A549 (cell line): ENCODE results near the gene SCO2. TPM values are rescaled to one million over a fixed set of nuclear protein-coding genes. Genes with fewer than 3 reads are reported as not detected.

Source experiments
- ATAC-seq, 2 experiments: fragments of 200-7000 bp in 1 of 2; fragments of >200 bp in 1 of 2; cut with Nextera tagmentation in 1 of 2; cut with Tn5 transposase in 1 of 2; 3 replicates each; pipeline versions ENCODE4 v1.8.0 to v1.9.1; 2018 to 2020; ENCODE audit warnings: mild to moderate bottlenecking in 1 of 2, moderate library complexity in 1 of 2
- CTCF ChIA-PET: fragments of 300-600 bp; sonication (Branson Sonifier 250); formaldehyde crosslinking; extraction: SDS; loops from one replicate; lab custom pipeline; 2021; ENCODE audit warnings: antibody characterized with exemption, inconsistent platforms; lab: Yijun Ruan, JAX
- POLR2A ChIA-PET: fragments of 350-600 bp; formaldehyde crosslinking; extraction: SDS; loops from one replicate; lab custom pipeline; 2021; ENCODE audit warnings: antibody characterized with exemption, inconsistent platforms; lab: Yijun Ruan, JAX
- DNase-seq, 2 experiments: peaks; one replicate each; pipeline versions ENCODE4 v3.0.0 to v3.0.0-alpha.2; 2011 to 2016; ENCODE audit warnings: low read depth in 1 of 2, low spot score in 1 of 2
- FAIRE-seq: peaks from 2 replicates; lab custom pipeline; 2011; peaks lifted over from hg19 to GRCh38; lab: Jason Lieb, UNC
- H3K27ac ChIP-seq, 2 experiments: fragments of >200 bp; sonication (Bioruptor Twin); formaldehyde crosslinking; 3 replicates each; pipeline ENCODE4 v1.5.1; 2016 to 2017
- H3K4me1 ChIP-seq: fragments of >200 bp; sonication (Bioruptor Twin); formaldehyde crosslinking; 3 replicates; pipeline ENCODE4 v1.6.1; 2016
- H3K4me2 ChIP-seq: fragments of >200 bp; sonication (Bioruptor Twin); formaldehyde crosslinking; 3 replicates; pipeline ENCODE4 v1.6.1; 2016
- H3K4me3 ChIP-seq: fragments of >200 bp; sonication (Bioruptor Twin); formaldehyde crosslinking; 3 replicates; pipeline ENCODE4 v1.5.1; 2016
- H3K9me3 ChIP-seq: fragments of >200 bp; sonication (Bioruptor Twin); formaldehyde crosslinking; 3 replicates; pipeline ENCODE4 v1.6.1; 2016
- BCL3 ChIP-seq: fragments of >200 bp; sonication (Bioruptor Twin); formaldehyde crosslinking; IDR thresholded peaks from 3 replicates; pipeline ENCODE4 v1.6.1; 2016
- BHLHE40 ChIP-seq: IDR thresholded peaks from 2 replicates; pipeline ENCODE4 v1.6.1; 2012; ENCODE audit warnings: low read depth, low read length, inconsistent platforms
- CBX2 ChIP-seq: fragments of 200-600 bp; sonication (generic); IDR thresholded peaks from 2 replicates; pipeline ENCODE4 v1.6.1; 2016; ENCODE audit warnings: low read depth, mild to moderate bottlenecking, borderline replicate concordance
- CBX8 ChIP-seq: fragments of 200-600 bp; sonication (generic); IDR thresholded peaks from 2 replicates; pipeline ENCODE4 v1.6.1; 2016
- CEBPB ChIP-seq, 2 experiments: fragments of >200 bp in 1 of 2; sonication (Bioruptor Twin) in 1 of 2; formaldehyde crosslinking in 1 of 2; IDR thresholded peaks; 2 replicates each; pipeline ENCODE4 v1.6.1; 2012 to 2016
- CHD2 ChIP-seq: fragments of 150-350 bp; IDR thresholded peaks from 2 replicates; pipeline ENCODE4 v1.6.1; 2014; ENCODE audit warnings: low read length; ENCODE audit not compliant: partially characterized antibody
- CHD4 ChIP-seq: fragments of 200-600 bp; sonication (generic); IDR thresholded peaks from 2 replicates; pipeline ENCODE4 v1.6.1; 2016; ENCODE audit warnings: antibody characterized with exemption, mild to moderate bottlenecking, borderline replicate concordance
- CTCF ChIP-seq: fragments of >200 bp; sonication (Bioruptor Twin); formaldehyde crosslinking; IDR thresholded peaks from 3 replicates; pipeline ENCODE4 v1.5.1; 2016
- EHF ChIP-seq: fragments of 250-450 bp; sonication (Bioruptor Pico); IDR thresholded peaks from 2 replicates; pipeline ENCODE4 v1.5.0; 2020; ENCODE audit warnings: mild to moderate bottlenecking
- EP300 ChIP-seq, 2 experiments: fragments of >200 bp; sonication (Bioruptor Twin); formaldehyde crosslinking; IDR thresholded peaks; 2 replicates in 1 of 2; 3 replicates in 1 of 2; pipeline ENCODE4 v1.6.1; 2016 to 2017
- FOSB ChIP-seq: fragments of 250-450 bp; sonication (Bioruptor Pico); IDR thresholded peaks from 2 replicates; pipeline ENCODE4 v1.5.0; 2020; ENCODE audit warnings: mild to moderate bottlenecking, moderate library complexity
- HOXB13 ChIP-seq: fragments of 250-450 bp; sonication (Bioruptor Pico); IDR thresholded peaks from 2 replicates; pipeline ENCODE4 v1.5.0; 2020; ENCODE audit warnings: low read depth, mild to moderate bottlenecking, moderate library complexity
- JUN ChIP-seq, 2 experiments: fragments of >200 bp; sonication (Bioruptor Twin); formaldehyde crosslinking; IDR thresholded peaks; 2 replicates in 1 of 2; 3 replicates in 1 of 2; pipeline ENCODE4 v1.6.1; 2016 to 2017
- JUNB ChIP-seq: fragments of >200 bp; sonication (Bioruptor Twin); formaldehyde crosslinking; IDR thresholded peaks from 2 replicates; pipeline ENCODE4 v1.6.1; 2016
- KDM5A ChIP-seq: fragments of 200-600 bp; sonication (generic); IDR thresholded peaks from 2 replicates; pipeline ENCODE4 v1.6.1; 2016; ENCODE audit warnings: antibody characterized with exemption, mild to moderate bottlenecking
- MAFK ChIP-seq: fragments of 450-650 bp; IDR thresholded peaks from 2 replicates; pipeline ENCODE4 v1.6.1; 2014; ENCODE audit not compliant: partially characterized antibody
- MAX ChIP-seq: IDR thresholded peaks from 2 replicates; pipeline ENCODE4 v1.6.1; 2012
- MAZ ChIP-seq: fragments of 150-350 bp; IDR thresholded peaks from 2 replicates; pipeline ENCODE4 v1.6.1; 2014; ENCODE audit warnings: antibody characterized with exemption, low read depth, low read length, borderline replicate concordance
- MYC ChIP-seq: IDR thresholded peaks from 2 replicates; pipeline ENCODE4 v1.6.1; 2012; ENCODE audit warnings: mild to moderate bottlenecking, inconsistent platforms, low read length, improper control_type of control experiment, borderline replicate concordance
- NPAS2 ChIP-seq: fragments of 250-450 bp; sonication (Bioruptor Pico); IDR thresholded peaks from 2 replicates; pipeline ENCODE4 v1.8.0; 2022; ENCODE audit warnings: mild to moderate bottlenecking, moderate library complexity, borderline replicate concordance
- NR3C1 ChIP-seq: fragments of >200 bp; sonication (Bioruptor Twin); formaldehyde crosslinking; IDR thresholded peaks from 3 replicates; pipeline ENCODE4 v1.6.1; 2017
- PHF8 ChIP-seq: fragments of 200-600 bp; sonication (generic); IDR thresholded peaks from 2 replicates; pipeline ENCODE4 v1.6.1; 2016; ENCODE audit warnings: low read depth, mild to moderate bottlenecking, antibody characterized with exemption, moderate library complexity, borderline replicate concordance
- POLR2A ChIP-seq: IDR thresholded peaks from 2 replicates; pipeline ENCODE4 v1.6.1; 2012; ENCODE audit warnings: mild to moderate bottlenecking, low read length
- POLR2AphosphoS2 ChIP-seq: conservative IDR thresholded peaks from 2 replicates; pipeline ENCODE4 v1.6.1; 2012; ENCODE audit warnings: low read length, improper control_type of control experiment, inconsistent platforms
- SMC3 ChIP-seq: fragments of >200 bp; sonication (Bioruptor Twin); formaldehyde crosslinking; IDR thresholded peaks from 3 replicates; pipeline ENCODE4 v1.6.1; 2018; ENCODE audit warnings: inconsistent platforms
- TP53 ChIP-seq: fragments of 250-450 bp; sonication (Bioruptor Pico); IDR thresholded peaks from 2 replicates; pipeline ENCODE4 v1.5.0; 2021; ENCODE audit warnings: mild to moderate bottlenecking, moderate library complexity
- ZFP36 ChIP-seq: fragments of 450-650 bp; IDR thresholded peaks from 2 replicates; pipeline ENCODE4 v1.6.1; 2014; ENCODE audit warnings: borderline replicate concordance; ENCODE audit not compliant: partially characterized antibody
- ZNF302 ChIP-seq: fragments of 250-450 bp; sonication (Bioruptor Pico); IDR thresholded peaks from 2 replicates; pipeline ENCODE4 v1.9.0; 2021; ENCODE audit warnings: inconsistent platforms, mild to moderate bottlenecking, moderate library complexity
- WGBS: methylation state at CpG from one replicate; pipeline ENCODE4 v1.1.6; 2017; ENCODE audit errors: missing lambda C conversion rate; 5-methylcytosine and 5-hydroxymethylcytosine counted together
- polyA plus RNA-seq, 4 experiments: library from polyadenylated mRNA; depleted of rRNA in 3 of 4; stranded (reverse); fragments of >200 nt; fragmentation: RNase III in 1 of 4; extraction: RNeasy Plus Mini Kit Qiagen cat#74134 plus additional on column Dnase treatment in 1 of 4; gene quantifications; 2 replicates in 3 of 4; 3 replicates in 1 of 4; pipeline ENCODE4 v1.2.3, GENCODE V29; 2011 to 2017
- TF ChIP-seq, protein P1 (sequence below): IDR thresholded peaks from 2 replicates; pipeline ENCODE4 v1.6.1; 2012; ENCODE audit warnings: low read depth, borderline replicate concordance
- TF ChIP-seq, protein P2 (sequence below): IDR thresholded peaks from 2 replicates; pipeline ENCODE4 v1.6.1; 2012

The SCO2 gene
- polyA plus RNA-seq, 2 of the 4 experiments (the other 2 are of a cell fraction): 0.37 to 1.7 TPM

- ATAC-seq (peak; percentile 20 to 38; a peak in 5 of 6 replicates), FAIRE-seq (no peak)
- ChIA-PET POLR2A (interaction anchor here (1.0 kb wide), 3 partner anchors 20 to 52 kb away, joined by 3 to 4 read pairs (median 3); partner anchors contain the start of genes CHKB, LMF2 and NCAPH2), CTCF (interaction anchor here (2.0 to 3.0 kb wide), 2 partner anchors 33 to 90 kb away, joined by 4 to 19 read pairs; partner anchors contain the start of gene SYCE3)
- Histone ChIP-seq H3K4me2 (peak within 1 kb of the TSS; percentile 92), H3K4me1 (peaks cover 29% of the 10 kb centered on the region), H3K4me3 (peak within 1 kb of the TSS; percentile 64)
- TF ChIP-seq FOSB: no peak
- TF ChIP-seq MAX: peak; percentile 92
- TF ChIP-seq PHF8: no peak
- TF ChIP-seq CBX2: no peak
- no peak for TF ChIP-seq POLR2AphosphoS2
- peak; percentile 72; the same call in 2 of the 3 replicates for TF ChIP-seq BCL3
- no peak for TF ChIP-seq CHD4
- no peak for TF ChIP-seq CTCF
- no peak for TF ChIP-seq MAZ
- TF ChIP-seq CHD2: no peak
- TF ChIP-seq ZFP36: no peak
- TF ChIP-seq POLR2A: peak; percentile 42
- TF ChIP-seq NPAS2 (CRISPR knock-in tag): peak; percentile 78; the same call in 1 of the 2 replicates
- TF ChIP-seq JUN (IDR thresholded peaks at IDR 0.05): peak in 1 of 2 experiments; percentile 73; a peak in 4 of 5 replicates
- TF ChIP-seq SMC3: no peak
- TF ChIP-seq JUNB: no peak
- no peak for TF ChIP-seq TP53
- TF ChIP-seq EP300 (IDR thresholded peaks at IDR 0.05): no peak
- TF ChIP-seq, protein P1, sequence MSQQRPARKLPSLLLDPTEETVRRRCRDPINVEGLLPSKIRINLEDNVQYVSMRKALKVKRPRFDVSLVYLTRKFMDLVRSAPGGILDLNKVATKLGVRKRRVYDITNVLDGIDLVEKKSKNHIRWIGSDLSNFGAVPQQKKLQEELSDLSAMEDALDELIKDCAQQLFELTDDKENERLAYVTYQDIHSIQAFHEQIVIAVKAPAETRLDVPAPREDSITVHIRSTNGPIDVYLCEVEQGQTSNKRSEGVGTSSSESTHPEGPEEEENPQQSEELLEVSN: peak; percentile 76
- no peak for TF ChIP-seq ZNF302 (CRISPR knock-in tag)
- no peak for TF ChIP-seq KDM5A
- no peak for TF ChIP-seq NR3C1
- no peak for TF ChIP-seq EHF
- no peak for TF ChIP-seq MAFK
- no peak for TF ChIP-seq CBX8
- no peak; the same call in 1 of the 2 replicates for TF ChIP-seq MYC
- TF ChIP-seq HOXB13 (CRISPR knock-in tag): no peak
- no peak for TF ChIP-seq BHLHE40
- peak in 1 of 2 experiments; percentile 20; a peak in 1 of 4 replicates for TF ChIP-seq CEBPB (IDR thresholded peaks at IDR 0.05)
- TF ChIP-seq, protein P2, sequence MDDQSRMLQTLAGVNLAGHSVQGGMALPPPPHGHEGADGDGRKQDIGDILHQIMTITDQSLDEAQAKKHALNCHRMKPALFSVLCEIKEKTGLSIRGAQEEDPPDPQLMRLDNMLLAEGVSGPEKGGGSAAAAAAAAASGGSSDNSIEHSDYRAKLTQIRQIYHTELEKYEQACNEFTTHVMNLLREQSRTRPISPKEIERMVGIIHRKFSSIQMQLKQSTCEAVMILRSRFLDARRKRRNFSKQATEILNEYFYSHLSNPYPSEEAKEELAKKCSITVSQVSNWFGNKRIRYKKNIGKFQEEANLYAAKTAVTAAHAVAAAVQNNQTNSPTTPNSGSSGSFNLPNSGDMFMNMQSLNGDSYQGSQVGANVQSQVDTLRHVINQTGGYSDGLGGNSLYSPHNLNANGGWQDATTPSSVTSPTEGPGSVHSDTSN: no peak; the same call in none of the 2 replicates
- TF ChIP-seq, all 56 proteins: peak for 7
- Histone ChIP-seq H3K9me3 (no peaks in the 10 kb centered on the region), H3K27ac (peak within 1 kb of the TSS; percentile 95 to 98)
- peak; percentile 54 to 89 for DNase-seq
- no CpG with 5 or more reads among the region's 92 CpGs for WGBS
Observed at GRCh38 chr22:50529897-50530579, 4.6 kb upstream of the SCO2 start, which contains the start of gene TYMP. Gene TYMP (minus strand): TSS chr22:50530012. CDS start chr22:50529709, 303 bp downstream.
